HG03565 (cell line): ENCODE data around the gene TSGA10IP.
"Not testable (repeated sequence)": the region's sequence is repeated elsewhere in the genome, so short reads cannot be mapped to it uniquely, and the experiment has no call there.

Source experiments
- ATAC-seq: cut with Tn5 transposase; IDR thresholded peaks from one replicate; pipeline ENCODE4 v1.9.1; 2021; ENCODE audit warnings: mild to moderate bottlenecking, moderate library complexity; ENCODE audit not compliant: unreplicated experiment

TSGA10IP gene

GRCh38 chr11:65945941-65946558 is 770 bp downstream of the TSGA10IP start:
- ATAC-seq: no peak

- ATAC-seq: no peak
Measured at GRCh38 chr11:65946655-65947054, 1.4 kb downstream of the TSGA10IP start.

- no peak for ATAC-seq
Measured at GRCh38 chr11:65947133-65947532, 1.9 kb downstream of the TSGA10IP start.

GRCh38 chr11:65947603-65948125 is 2.4 kb downstream of the TSGA10IP start:
- ATAC-seq: no peak

GRCh38 chr11:65950711-65951110 is 5.4 kb downstream of the TSGA10IP start:
- not testable (repeated sequence) for ATAC-seq

GRCh38 chr11:65951641-65952040 is 6.4 kb downstream of the TSGA10IP start:
- not testable (repeated sequence) for ATAC-seq

- no peak for ATAC-seq
Measured at GRCh38 chr11:65952052-65952521, 6.8 kb downstream of the TSGA10IP start.

- no peak for ATAC-seq
Measured at GRCh38 chr11:65953471-65953870, 8.2 kb downstream of the TSGA10IP start.

- ATAC-seq: no peak
Measured at GRCh38 chr11:65954771-65955170, 9.5 kb downstream of the TSGA10IP start.

- ATAC-seq: no peak
Measured at GRCh38 chr11:65958291-65958690, 13.0 kb downstream of the TSGA10IP start.

- no peak for ATAC-seq
Measured at GRCh38 chr11:65958774-65959420, 13.6 kb downstream of the TSGA10IP start.

- no peak for ATAC-seq
Measured at GRCh38 chr11:65960824-65961266, 15.6 kb downstream of the TSGA10IP start.

- ATAC-seq: peak; percentile 74
Measured at GRCh38 chr11:65961267-65962140, 16.2 kb downstream of the TSGA10IP start, which contains the start of gene SART1. TSS of gene SART1 (plus strand) at chr11:65961734. CDS start at chr11:65961781, 47 bp downstream.

GRCh38 chr11:65962141-65962564 is 16.9 kb downstream of the TSGA10IP start:
- ATAC-seq: no peak

GRCh38 chr11:65964906-65965305 is 19.6 kb downstream of the TSGA10IP start:
- ATAC-seq: no peak

- no peak for ATAC-seq
Measured at GRCh38 chr11:65965986-65966762, 20.9 kb downstream of the TSGA10IP start.

- no peak for ATAC-seq
Measured at GRCh38 chr11:65967329-65967934, 22.2 kb downstream of the TSGA10IP start.

GRCh38 chr11:65968600-65969482 is 23.6 kb downstream of the TSGA10IP start:
- no peak for ATAC-seq

- ATAC-seq: no peak
Measured at GRCh38 chr11:65972116-65972515, 26.8 kb downstream of the TSGA10IP start.
